GM18498 (cell line): ENCODE results near the gene GH2.

Experiments
- ATAC-seq: cut with Tn5 transposase; IDR thresholded peaks from one replicate; pipeline ENCODE4 v1.9.1; 2021; ENCODE audit warnings: mild to moderate bottlenecking, moderate library complexity; ENCODE audit not compliant: unreplicated experiment

The GH2 gene

GRCh38 chr17:63842540-63843386 is 39.0 kb downstream of the GH2 start, which contains the start of gene SMARCD2:
Gene SMARCD2 (minus strand): TSS chr17:63842685. CDS start chr17:63842674, 11 bp downstream.
- ATAC-seq = peak; percentile 84

GRCh38 chr17:63842173-63842539 is 39.6 kb downstream of the GH2 start:
- ATAC-seq = peak; percentile 40

GRCh38 chr17:63841350-63842172 is 40.2 kb downstream of the GH2 start:
- no peak for ATAC-seq

DNA sequence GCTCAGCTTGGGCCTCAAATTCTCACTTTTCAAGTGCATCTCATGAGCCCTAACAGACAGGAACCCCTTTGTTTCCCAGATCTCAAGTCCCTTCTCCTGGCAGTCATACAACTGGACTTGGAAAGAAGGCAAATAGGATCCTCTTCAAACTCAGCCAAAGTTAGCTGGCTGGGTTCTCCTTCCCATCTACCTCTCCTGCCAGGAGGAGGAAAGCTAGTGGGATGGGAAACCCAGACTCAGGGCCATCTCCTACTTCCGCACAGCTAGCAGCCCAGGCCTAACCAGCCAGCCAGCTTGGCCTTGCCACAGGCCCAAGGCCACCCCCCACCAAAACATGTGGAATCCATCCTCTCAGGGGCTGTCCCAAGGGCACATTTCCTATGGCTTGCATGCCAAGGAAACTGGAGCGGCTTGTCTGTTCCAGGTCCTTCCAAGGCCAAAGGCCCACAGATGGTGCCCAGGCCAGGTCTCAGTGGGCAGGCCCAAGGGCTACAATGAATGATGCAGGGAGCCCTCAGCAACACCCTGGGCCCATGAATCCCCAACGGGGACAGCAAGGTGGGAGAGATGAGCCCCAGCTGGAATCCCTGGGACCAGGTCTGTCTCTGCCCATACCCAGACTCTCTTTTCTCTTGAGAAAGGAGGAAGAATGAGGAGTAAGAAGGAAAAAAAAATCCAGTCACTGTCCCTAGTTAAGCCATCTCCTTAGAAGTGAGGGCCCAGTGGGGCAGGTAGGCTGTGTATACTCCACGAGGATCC is 41.0 kb downstream of the GH2 start:
- no peak for ATAC-seq

DNA sequence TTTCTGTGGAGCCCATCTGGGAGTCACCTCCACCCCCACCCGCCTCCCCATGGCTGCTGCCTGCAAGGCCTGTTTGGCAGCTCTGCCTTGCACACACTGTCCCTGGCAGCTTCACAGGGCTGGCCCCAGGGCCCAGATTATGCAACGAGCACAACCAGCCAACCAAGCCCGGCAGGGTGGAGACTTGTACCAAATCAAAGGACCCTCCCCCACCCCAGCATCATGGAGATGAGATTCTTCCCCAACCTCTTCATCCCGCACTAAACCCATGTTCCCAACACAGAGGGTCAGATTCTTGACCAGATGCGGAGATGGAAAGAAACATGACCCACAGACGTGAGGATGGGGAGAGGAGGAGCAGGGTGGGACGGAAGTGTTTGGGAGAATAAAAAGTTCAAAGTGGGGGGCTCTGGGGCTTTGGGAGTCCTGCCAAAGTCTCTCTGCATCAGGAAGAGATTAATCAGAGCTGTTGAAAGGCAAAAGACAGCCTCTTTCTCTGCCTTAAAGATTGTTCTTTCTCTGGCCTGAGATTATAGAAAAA is 43.0 kb downstream of the GH2 start:
- ATAC-seq = no peak

DNA sequence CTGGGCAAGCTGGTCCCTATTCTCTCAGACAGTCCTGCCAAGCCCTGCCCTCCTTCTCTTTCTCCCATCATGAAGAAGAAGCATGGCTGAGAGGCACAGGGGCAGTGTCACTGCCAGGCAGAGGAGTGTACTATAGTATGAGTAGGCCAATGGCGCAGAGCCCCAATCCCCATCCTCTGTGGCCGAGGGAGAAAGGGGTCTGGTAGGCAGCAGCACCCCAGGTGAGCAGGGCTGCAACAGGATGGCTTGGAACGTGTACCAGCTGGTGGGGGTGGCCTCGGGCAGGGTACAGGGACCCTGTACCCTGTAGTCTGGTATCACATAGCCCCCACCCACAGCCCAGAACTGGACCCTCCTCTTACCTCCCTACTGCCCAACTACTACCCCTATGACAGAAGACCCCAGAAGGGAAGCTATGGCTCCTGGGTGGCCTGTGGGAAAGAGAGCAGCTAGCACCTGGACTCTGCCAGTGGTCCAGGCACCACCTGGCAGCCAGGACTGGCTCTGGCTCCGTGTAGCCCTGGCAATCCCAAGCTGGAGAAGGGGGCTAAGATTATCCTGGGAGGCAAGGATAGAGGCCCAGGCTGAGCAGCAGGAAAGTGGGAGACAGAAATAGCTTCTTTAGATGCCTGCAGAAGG is 43.7 kb downstream of the GH2 start:
- ATAC-seq = no peak

GRCh38 chr17:63837480-63837879 is 44.3 kb downstream of the GH2 start:
- ATAC-seq = no peak

- no peak for ATAC-seq
Measured at GRCh38 chr17:63836811-63837210, 44.9 kb downstream of the GH2 start.

- ATAC-seq = no peak
Measured at GRCh38 chr17:63835167-63835720, 46.5 kb downstream of the GH2 start.

GRCh38 chr17:63834431-63835166 is 47.1 kb downstream of the GH2 start:
- ATAC-seq = peak; percentile 70

DNA sequence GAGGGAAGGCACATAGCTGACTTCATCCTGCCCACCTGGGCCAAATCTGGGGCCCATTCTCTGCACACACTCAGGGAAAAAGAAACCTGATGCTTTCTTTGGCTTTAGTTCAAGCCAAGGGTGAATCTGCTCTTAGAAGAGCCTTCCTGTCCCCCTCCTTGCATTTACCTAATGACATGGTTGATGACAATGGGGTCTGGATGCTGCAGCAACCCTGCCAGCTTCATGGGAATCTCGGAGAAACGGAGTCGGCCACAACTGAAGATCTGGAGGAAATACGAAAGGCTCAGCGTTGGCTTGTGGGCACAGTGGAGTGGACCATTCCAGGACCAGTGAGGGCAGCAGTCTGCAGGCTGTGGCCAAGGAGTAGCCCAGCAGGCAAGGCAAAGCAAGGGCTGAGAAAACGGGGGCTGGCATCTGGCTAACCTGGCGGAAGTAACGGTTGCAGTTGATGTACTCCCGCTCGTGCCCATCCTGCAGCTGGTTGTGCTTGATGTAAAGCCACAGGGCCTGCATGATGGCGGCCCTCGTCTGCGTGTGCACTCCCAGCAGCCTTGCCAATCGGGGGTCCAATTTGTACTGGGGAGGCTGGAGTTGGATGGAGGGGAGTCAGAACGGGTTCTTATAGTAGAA is 47.9 kb downstream of the GH2 start:
- ATAC-seq = no peak

GRCh38 chr17:63833026-63833740 is 48.6 kb downstream of the GH2 start:
- no peak for ATAC-seq

- ATAC-seq = no peak
Measured at GRCh38 chr17:63832455-63832854, 49.3 kb downstream of the GH2 start.

DNA sequence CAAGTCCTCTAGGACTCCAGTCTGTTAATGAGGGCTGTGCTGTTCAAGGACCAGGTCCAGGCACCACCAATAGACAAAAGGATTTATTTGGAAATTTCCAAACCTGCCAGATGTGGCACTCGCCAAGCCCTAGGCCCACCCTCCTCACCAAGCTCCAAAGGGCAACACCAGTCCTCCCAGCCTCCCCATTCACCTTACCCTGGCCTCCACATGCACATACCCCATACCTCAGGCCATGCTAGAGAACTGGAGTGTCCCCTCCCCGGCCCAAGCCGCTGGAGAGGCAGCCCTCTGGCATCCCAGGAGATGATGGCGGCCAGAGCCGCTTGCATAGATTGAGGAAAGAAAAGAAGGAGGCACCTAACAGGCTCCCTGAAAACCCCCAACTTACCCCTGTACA is 49.7 kb downstream of the GH2 start:
- ATAC-seq = no peak

DNA sequence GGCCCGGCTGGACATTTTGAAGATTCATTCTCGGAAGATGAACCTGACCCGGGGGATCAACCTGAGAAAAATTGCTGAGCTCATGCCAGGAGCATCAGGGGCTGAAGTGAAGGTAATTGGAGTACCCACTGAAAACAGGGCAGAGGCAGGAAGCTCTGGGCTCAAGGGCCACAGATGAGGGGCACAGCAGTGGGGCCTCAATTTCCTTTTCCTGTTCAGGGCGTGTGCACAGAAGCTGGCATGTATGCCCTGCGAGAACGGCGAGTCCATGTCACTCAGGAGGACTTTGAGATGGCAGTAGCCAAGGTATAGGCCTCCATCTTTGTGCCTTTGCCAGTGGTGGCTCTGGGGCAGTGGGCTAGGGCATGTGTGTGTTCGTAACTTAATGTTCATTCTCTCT is 50.2 kb downstream of the GH2 start:
- no peak for ATAC-seq

DNA sequence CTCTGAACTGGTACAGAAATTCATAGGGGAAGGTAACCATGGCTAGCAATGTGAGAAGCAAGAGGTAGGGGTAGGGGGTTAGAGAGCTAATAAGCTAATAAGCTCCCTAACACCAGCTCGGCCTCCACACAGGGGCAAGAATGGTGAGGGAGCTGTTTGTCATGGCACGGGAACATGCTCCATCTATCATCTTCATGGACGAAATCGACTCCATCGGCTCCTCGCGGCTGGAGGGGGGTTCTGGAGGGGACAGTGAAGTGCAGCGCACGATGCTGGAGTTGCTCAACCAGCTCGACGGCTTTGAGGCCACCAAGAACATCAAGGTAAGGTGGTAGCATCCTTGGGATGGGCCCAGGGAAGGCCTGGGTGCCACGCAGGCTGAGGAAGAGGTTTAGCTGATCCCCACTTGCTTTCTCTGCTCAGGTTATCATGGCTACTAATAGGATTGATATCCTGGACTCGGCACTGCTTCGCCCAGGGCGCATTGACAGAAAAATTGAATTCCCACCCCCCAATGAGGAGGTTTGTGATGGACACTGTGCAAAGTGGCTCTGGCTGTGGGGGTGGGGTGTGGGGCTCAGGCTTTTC is 50.7 kb downstream of the GH2 start:
- no peak for ATAC-seq

- ATAC-seq = no peak
Measured at GRCh38 chr17:63830278-63830677, 51.5 kb downstream of the GH2 start.
